Testis (tissue), 3 donors: Measurements from ENCODE around the gene MAP2K4. TPM values are rescaled to one million over a fixed set of nuclear protein-coding genes. Genes with fewer than 3 reads are reported as not detected.

ENCODE experiments used
- DNase-seq: peaks from one replicate; pipeline ENCODE4 v3.0.0-alpha.2; 2019
- H3K27ac ChIP-seq, 2 donors: fragments of 200-600 bp; sonication (generic); one replicate each; pipeline ENCODE4 v1.5.1; 2019
- H3K27me3 ChIP-seq: fragments of 200-600 bp; sonication (generic); one replicate; pipeline ENCODE4 v1.5.1; 2019
- H3K36me3 ChIP-seq: fragments of 200-600 bp; sonication (generic); one replicate; pipeline ENCODE4 v1.5.1; 2017; ENCODE audit warnings: low read depth; ENCODE audit errors: missing control alignments
- H3K4me1 ChIP-seq: fragments of 200-600 bp; sonication (generic); one replicate; pipeline ENCODE4 v1.5.1; 2019
- H3K4me3 ChIP-seq, 2 donors: fragments of 200-600 bp; sonication (generic); one replicate each; pipeline ENCODE4 v1.5.1; 2017 to 2019
- H3K9me3 ChIP-seq: fragments of 200-600 bp; sonication (generic); one replicate; pipeline ENCODE4 v1.5.1; 2017
- POLR2A ChIP-seq: fragments of 450-650 bp; IDR thresholded peaks from one replicate; pipeline ENCODE4 v1.6.1; 2017; ENCODE audit warnings: antibody characterized with exemption, mild to moderate bottlenecking, moderate library complexity
- WGBS, 2 donors: methylation state at CpG; one replicate each; pipeline ENCODE4 v1.1.5; 2018; 5-methylcytosine and 5-hydroxymethylcytosine counted together
- intact Hi-C: fragments of 100-400 bp; cut with DNase I; formaldehyde crosslinking; loops from one replicate; pipeline ENCODE4 v1.15.1; 2023; ENCODE audit warnings: low total_unique reads
- polyA plus RNA-seq: library from polyadenylated mRNA; stranded (reverse); fragments of 350-450 nt; fragmentation: Illumina TruSeq; extraction: RNeasy Lipid Tissue Mini Kit (QIAGEN cat#74804); gene quantifications from one replicate; pipeline ENCODE4 v1.2.3, GENCODE V29; 2014; ENCODE audit warnings: low read depth, low replicate concordance; ENCODE audit not compliant: insufficient read depth
- total RNA-seq, 2 donors: library from RNA; depleted of rRNA; stranded (reverse); fragments of >200 nt; gene quantifications; one replicate each; pipeline ENCODE4 v1.2.3, GENCODE V29; 2016
- TF ChIP-seq, protein P1 (sequence below), 3 experiments: fragments of 450-650 bp in 2 of 3; fragments of 200-600 bp in 1 of 3; sonication (generic) in 1 of 3; IDR thresholded peaks; one replicate each; pipeline ENCODE4 v1.5.1; 2016 to 2019; ENCODE audit warnings: antibody characterized with exemption in 3 of 3, mild to moderate bottlenecking in 2 of 3, moderate library complexity in 1 of 3

MAP2K4 gene
- total and polyA plus RNA-seq, 3 donors from 2014 or later, result 22.4 to 47.7 (median 46.3) TPM

DNA sequence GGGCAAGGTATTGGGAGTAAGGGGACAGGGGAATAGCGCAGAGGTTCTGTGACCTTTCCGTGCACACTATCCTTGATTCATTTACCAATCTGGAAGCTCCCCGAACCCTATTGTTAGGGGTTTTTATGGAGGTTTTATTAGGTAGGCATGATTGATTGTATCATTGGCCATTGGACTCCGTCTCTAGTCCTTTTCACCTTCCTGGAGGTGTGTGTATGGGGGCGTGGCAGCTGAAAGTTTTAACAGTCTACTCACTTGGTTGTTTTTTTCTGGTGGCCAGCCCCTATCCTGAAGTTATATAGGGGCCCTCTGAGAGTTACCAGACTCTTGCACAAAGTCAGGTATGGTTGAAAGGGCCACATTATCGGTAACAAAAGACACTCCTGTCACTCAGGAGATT lies 23.0 kb downstream of the MAP2K4 start:
- intact Hi-C loops, result no loop called here
- WGBS, 2 donors, result 92 to 95% methylated on average over 6 of the region's 6 CpGs
- Histone ChIP-seq H3K27ac (no peak overlapping the region), H3K4me3 (no peak overlapping the region), H3K4me1 (no peaks in the 10 kb centered on the region), H3K9me3 (no peaks in the 10 kb centered on the region), H3K36me3 (no peaks in the 10 kb centered on the region), H3K27me3 (no peaks in the 10 kb centered on the region)
- DNase-seq, result no peak
- TF ChIP-seq, protein P1, sequence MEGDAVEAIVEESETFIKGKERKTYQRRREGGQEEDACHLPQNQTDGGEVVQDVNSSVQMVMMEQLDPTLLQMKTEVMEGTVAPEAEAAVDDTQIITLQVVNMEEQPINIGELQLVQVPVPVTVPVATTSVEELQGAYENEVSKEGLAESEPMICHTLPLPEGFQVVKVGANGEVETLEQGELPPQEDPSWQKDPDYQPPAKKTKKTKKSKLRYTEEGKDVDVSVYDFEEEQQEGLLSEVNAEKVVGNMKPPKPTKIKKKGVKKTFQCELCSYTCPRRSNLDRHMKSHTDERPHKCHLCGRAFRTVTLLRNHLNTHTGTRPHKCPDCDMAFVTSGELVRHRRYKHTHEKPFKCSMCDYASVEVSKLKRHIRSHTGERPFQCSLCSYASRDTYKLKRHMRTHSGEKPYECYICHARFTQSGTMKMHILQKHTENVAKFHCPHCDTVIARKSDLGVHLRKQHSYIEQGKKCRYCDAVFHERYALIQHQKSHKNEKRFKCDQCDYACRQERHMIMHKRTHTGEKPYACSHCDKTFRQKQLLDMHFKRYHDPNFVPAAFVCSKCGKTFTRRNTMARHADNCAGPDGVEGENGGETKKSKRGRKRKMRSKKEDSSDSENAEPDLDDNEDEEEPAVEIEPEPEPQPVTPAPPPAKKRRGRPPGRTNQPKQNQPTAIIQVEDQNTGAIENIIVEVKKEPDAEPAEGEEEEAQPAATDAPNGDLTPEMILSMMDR (IDR thresholded peaks at IDR 0.05), result no peak
- TF ChIP-seq POLR2A, result no peak

DNA sequence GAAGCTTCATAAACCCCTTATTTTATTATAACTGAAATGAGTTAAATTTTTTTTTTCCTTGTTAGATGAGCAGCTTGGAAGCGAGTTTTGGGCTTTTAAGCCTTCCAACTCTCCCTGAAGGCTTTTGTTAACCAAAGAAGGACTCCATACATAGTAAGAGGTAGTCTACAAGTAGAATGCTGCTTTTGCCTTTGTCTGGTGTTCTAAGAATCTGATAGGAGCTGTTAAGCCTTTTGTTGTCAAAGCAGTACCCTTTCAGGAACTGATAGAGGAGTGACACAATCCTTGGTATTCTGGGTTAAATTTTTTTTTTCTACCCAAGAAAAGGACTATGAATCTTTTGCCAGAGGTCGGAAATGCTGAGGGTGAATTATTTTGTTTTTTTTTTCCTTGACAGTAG lies 26.1 kb downstream of the MAP2K4 start:
- 46 to 72% methylated on average over 2 of the region's 2 CpGs for WGBS, 2 donors
- Histone ChIP-seq H3K27me3 (no peaks in the 10 kb centered on the region), H3K9me3 (no peaks in the 10 kb centered on the region), H3K27ac (no peak overlapping the region), H3K4me3 (no peak overlapping the region), H3K36me3 (no peaks in the 10 kb centered on the region), H3K4me1 (peaks cover 3% of the 10 kb centered on the region)
- no peak for TF ChIP-seq POLR2A
- TF ChIP-seq, protein P1 (IDR thresholded peaks at IDR 0.05), result no peak
- intact Hi-C loops, result no loop called here
- DNase-seq, result no peak

DNA sequence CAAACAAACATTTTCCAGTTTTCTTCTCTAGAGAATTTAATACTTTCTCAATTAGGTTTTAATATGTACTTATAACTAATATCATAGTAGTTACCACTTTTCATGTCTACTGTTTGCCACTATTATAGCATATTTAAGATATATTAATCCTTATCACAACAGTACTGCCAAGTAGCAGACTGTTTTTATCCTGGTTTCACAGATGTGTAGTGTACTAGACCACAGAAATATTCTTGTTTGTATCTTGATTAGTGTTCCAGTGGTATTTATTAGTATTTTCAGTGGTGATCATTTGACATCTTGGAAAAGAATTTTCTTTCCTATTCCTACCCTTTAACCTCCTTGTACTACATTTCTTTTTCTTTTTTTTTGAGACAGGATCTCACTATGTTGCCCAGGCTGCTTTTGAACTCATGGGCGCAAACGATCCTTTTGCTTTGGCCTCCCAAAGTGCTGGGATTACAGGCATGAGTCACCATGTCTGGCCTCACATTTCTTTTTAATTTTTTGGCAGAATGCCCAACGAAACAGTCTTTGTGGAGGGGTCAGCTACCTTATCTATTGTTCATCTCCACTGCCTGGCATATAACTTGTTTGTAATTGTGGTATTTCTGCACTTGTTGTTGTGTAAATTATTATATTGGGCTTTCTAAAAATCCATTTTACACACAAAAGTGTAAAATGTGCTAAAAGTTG lies 27.2 kb downstream of the MAP2K4 start:
- no peak for TF ChIP-seq POLR2A
- TF ChIP-seq, protein P1 (IDR thresholded peaks at IDR 0.05), result no peak
- WGBS, 2 donors, result 71 to 77% methylated on average over 3 of the region's 3 CpGs
- no peak for DNase-seq
- Histone ChIP-seq H3K36me3 (no peaks in the 10 kb centered on the region), H3K9me3 (no peaks in the 10 kb centered on the region), H3K4me3 (no peak overlapping the region), H3K27ac (no peak overlapping the region), H3K4me1 (peaks cover 3% of the 10 kb centered on the region), H3K27me3 (no peaks in the 10 kb centered on the region)
- intact Hi-C loops, result no loop called here

DNA sequence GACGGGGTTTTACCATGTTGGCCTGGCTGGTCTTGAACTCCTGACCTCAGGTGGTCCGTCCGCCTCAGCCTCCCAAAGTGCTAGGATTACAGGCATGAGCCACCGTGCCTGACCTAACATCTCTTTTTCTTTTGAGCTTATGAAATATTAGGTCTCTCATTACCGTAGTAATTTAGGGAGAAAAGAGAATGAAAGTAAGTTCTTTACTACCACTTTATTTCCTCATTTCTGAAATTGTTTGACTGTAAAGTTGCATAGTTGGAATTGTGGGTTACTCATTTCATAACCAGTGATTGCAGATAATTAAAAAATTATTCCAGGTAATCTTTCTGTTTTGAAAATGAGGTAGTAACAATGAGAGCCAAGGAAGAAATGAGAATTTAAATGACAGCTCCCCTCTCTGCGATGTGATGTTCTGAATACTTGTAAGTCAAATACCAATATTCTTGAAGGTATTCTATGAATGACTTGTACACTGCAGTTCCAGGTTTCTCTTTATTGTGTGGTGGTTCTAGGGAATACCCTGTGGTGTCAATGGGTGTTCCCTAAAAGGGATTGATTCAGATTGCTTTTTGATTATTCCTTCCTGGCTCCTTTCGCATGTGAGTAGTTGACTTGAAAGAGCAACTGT lies 28.3 kb downstream of the MAP2K4 start:
- H3K27me3 ChIP-seq, result no peaks in the 10 kb centered on the region
- no peak for TF ChIP-seq POLR2A
- TF ChIP-seq, protein P1 (IDR thresholded peaks at IDR 0.05), result no peak
- intact Hi-C loops, result no loop called here
- no peaks in the 10 kb centered on the region for H3K36me3 ChIP-seq
- WGBS, 2 donors, result 91 to 97% methylated on average over 7 of the region's 7 CpGs
- H3K4me1 ChIP-seq, result peaks cover 9% of the 10 kb centered on the region
- no peak overlapping the region for H3K4me3 ChIP-seq
- DNase-seq, result no peak
- no peaks in the 10 kb centered on the region for H3K9me3 ChIP-seq
- H3K27ac ChIP-seq, result no peak overlapping the region
